Activated CD4-positive, alpha-beta memory T cell treated with anti-CD3 and anti-CD28 coated beads, Interleukin-2, amount 10 ng/mL, durations not matched to agents 7 days and 5 days (primary cell): ENCODE measurements around the gene KRTAP19-6. TPM values are rescaled to one million over a fixed set of nuclear protein-coding genes. Genes with fewer than 3 reads are reported as not detected.

Source experiments
- CTCF ChIA-PET: fragments of 350-600 bp; sonication (Branson Sonifier 250); formaldehyde crosslinking; loops from one replicate; lab custom pipeline; 2021; ENCODE audit warnings: antibody characterized with exemption, inconsistent platforms; lab: Charles Lee
- POLR2A ChIA-PET: fragments of 350-600 bp; sonication (Branson Sonifier 250); formaldehyde crosslinking; loops from one replicate; lab custom pipeline; 2021; ENCODE audit warnings: antibody characterized with exemption; lab: Charles Lee
- DNase-seq: peaks from one replicate; pipeline ENCODE4 v3.0.0-alpha.2; 2020
- H3K27ac Mint-ChIP-seq: one replicate; pipeline ENCODE4 v1.8.0; 2021; ENCODE audit warnings: mild to moderate bottlenecking, mixed read lengths
- H3K27me3 Mint-ChIP-seq: one replicate; pipeline ENCODE4 v1.8.0; 2021; ENCODE audit warnings: mixed read lengths
- H3K36me3 Mint-ChIP-seq: one replicate; pipeline ENCODE4 v1.8.0; 2021; ENCODE audit warnings: low read depth, mixed read lengths
- H3K4me1 Mint-ChIP-seq: one replicate; pipeline ENCODE4 v1.8.0; 2021; ENCODE audit warnings: mixed read lengths
- H3K4me3 Mint-ChIP-seq: one replicate; pipeline ENCODE4 v1.8.0; 2021; ENCODE audit warnings: mild to moderate bottlenecking, mixed read lengths
- H3K9me3 Mint-ChIP-seq: one replicate; pipeline ENCODE4 v1.8.0; 2021; ENCODE audit warnings: mixed read lengths
- total RNA-seq, 2 experiments: library from RNA; stranded (reverse); gene quantifications; one replicate each; pipeline ENCODE4 v1.2.3, GENCODE V29; 2021

Gene KRTAP19-6
- not detected for total RNA-seq

DNA sequence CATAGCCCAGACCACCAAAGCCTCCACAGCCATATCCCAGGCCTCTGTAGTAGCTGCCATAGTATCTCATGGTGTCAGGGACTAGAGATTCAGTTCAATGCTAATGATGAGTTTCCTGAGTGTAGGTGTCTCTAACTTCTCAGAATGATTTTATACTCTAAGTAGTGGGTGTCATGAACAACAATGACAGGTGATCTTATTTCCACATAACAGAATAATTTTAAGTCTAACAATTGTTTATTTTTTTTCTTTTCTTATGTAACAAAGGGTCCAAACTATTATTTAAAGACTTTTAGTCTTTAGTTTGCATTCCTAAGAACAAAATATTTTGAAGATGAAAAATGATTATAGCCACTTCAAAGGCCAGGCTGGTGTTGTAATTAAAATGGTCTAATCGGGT is at the start of gene KRTAP19-6:
Gene KRTAP19-6, minus strand, starts transcription at position 101 of the 400 bp plus-strand sequence. Its CDS starts 31 bp downstream, at position 70.
- Mint-ChIP-seq H3K27ac (no peak within 1 kb of the TSS), H3K4me1 (no peaks in the 10 kb centered on the region), H3K4me3 (no peak within 1 kb of the TSS), H3K36me3 (no peaks in the 10 kb centered on the region), H3K9me3 (no peaks in the 10 kb centered on the region), H3K27me3 (no peaks in the 10 kb centered on the region)
- no peak for DNase-seq
- ChIA-PET CTCF (no interaction called here), POLR2A (no interaction called here)

GRCh38 chr21:30590297-30590696 is 48.6 kb upstream of the KRTAP19-6 start, which contains the start of gene KRTAP22-2:
TSS of gene KRTAP22-2 (minus strand) at chr21:30590397.
- H3K27ac Mint-ChIP-seq = no peak within 1 kb of the TSS
- H3K9me3 Mint-ChIP-seq = peaks cover 7% of the 10 kb centered on the region
- no peak for DNase-seq
- ChIA-PET POLR2A (no interaction called here), CTCF (no interaction called here)
- no peaks in the 10 kb centered on the region for H3K27me3 Mint-ChIP-seq
- H3K4me3 Mint-ChIP-seq = no peak within 1 kb of the TSS
- no peaks in the 10 kb centered on the region for H3K36me3 Mint-ChIP-seq
- H3K4me1 Mint-ChIP-seq = no peaks in the 10 kb centered on the region

GRCh38 chr21:30582870-30583269 is 41.2 kb upstream of the KRTAP19-6 start:
- H3K27me3 Mint-ChIP-seq = no peaks in the 10 kb centered on the region
- H3K4me3 Mint-ChIP-seq = no peak overlapping the region
- no peaks in the 10 kb centered on the region for H3K4me1 Mint-ChIP-seq
- POLR2A ChIA-PET = no interaction called here
- no peaks in the 10 kb centered on the region for H3K36me3 Mint-ChIP-seq
- H3K27ac Mint-ChIP-seq = no peak overlapping the region
- DNase-seq = no peak
- CTCF ChIA-PET = no interaction called here
- H3K9me3 Mint-ChIP-seq = no peaks in the 10 kb centered on the region

- no peak for DNase-seq
- Mint-ChIP-seq H3K4me3 (no peak overlapping the region), H3K27me3 (no peaks in the 10 kb centered on the region), H3K4me1 (no peaks in the 10 kb centered on the region), H3K36me3 (no peaks in the 10 kb centered on the region), H3K27ac (no peak overlapping the region), H3K9me3 (no peaks in the 10 kb centered on the region)
- ChIA-PET CTCF (no interaction called here), POLR2A (no interaction called here)
These were observed 38.5 kb upstream of the KRTAP19-6 start for GRCh38 chr21:30580132-30580531.

GRCh38 chr21:30579346-30579745 is 37.7 kb upstream of the KRTAP19-6 start:
- Mint-ChIP-seq H3K4me1 (no peaks in the 10 kb centered on the region), H3K9me3 (no peaks in the 10 kb centered on the region), H3K27me3 (no peaks in the 10 kb centered on the region), H3K27ac (no peak overlapping the region), H3K4me3 (no peak overlapping the region), H3K36me3 (no peaks in the 10 kb centered on the region)
- CTCF ChIA-PET = no interaction called here
- POLR2A ChIA-PET = no interaction called here
- no peak for DNase-seq

- ChIA-PET CTCF (no interaction called here), POLR2A (no interaction called here)
- Mint-ChIP-seq H3K27ac (no peak overlapping the region), H3K27me3 (no peaks in the 10 kb centered on the region), H3K9me3 (no peaks in the 10 kb centered on the region), H3K4me1 (no peaks in the 10 kb centered on the region), H3K36me3 (no peaks in the 10 kb centered on the region), H3K4me3 (no peak overlapping the region)
- no peak for DNase-seq
These were observed 36.1 kb upstream of the KRTAP19-6 start for GRCh38 chr21:30577766-30578165.

DNA sequence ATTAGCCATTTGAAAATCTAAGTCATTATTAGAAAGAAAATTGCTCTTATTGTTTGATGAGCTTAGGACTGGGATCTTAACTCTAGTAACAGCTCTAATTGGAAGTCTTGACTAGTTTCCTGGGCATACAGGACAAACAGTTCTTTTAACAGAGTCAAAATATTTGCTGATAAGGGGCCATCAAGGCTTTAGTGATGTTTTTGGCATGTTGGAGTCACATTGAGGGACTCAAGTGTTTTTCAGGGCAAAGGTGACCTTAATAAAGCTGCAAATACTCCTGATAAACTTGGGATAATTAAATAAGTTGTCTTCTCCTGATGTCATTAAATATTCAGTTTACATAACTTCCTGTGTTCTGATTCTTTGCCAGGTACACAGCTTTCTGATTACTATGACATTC is 26.0 kb upstream of the KRTAP19-6 start:
- POLR2A ChIA-PET = no interaction called here
- DNase-seq = no peak
- Mint-ChIP-seq H3K27me3 (no peaks in the 10 kb centered on the region), H3K4me3 (no peak overlapping the region), H3K9me3 (no peaks in the 10 kb centered on the region), H3K36me3 (no peaks in the 10 kb centered on the region), H3K4me1 (no peaks in the 10 kb centered on the region), H3K27ac (no peak overlapping the region)
- CTCF ChIA-PET = no interaction called here

DNA sequence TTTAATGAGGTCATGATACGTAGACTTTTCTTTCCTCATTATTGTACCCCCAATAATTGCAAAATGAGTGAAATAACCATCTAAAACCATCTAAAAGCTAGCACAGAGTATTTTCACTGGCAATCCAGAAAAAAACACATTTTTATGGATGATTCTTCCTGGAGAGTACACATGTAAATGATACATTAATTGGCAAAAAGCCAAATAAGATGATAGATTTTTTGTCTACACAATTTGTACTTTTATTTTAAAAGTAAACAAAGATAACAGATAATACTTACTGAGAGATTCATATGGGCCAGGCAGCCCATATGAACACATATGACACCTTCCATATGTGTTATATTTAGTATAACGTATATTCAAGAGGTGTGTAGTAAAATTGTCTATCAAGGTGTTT is 22.0 kb upstream of the KRTAP19-6 start:
- POLR2A ChIA-PET = no interaction called here
- Mint-ChIP-seq H3K36me3 (no peaks in the 10 kb centered on the region), H3K27ac (no peak overlapping the region), H3K9me3 (no peaks in the 10 kb centered on the region), H3K27me3 (no peaks in the 10 kb centered on the region), H3K4me1 (no peaks in the 10 kb centered on the region), H3K4me3 (no peak overlapping the region)
- CTCF ChIA-PET = no interaction called here
- DNase-seq = no peak

DNA sequence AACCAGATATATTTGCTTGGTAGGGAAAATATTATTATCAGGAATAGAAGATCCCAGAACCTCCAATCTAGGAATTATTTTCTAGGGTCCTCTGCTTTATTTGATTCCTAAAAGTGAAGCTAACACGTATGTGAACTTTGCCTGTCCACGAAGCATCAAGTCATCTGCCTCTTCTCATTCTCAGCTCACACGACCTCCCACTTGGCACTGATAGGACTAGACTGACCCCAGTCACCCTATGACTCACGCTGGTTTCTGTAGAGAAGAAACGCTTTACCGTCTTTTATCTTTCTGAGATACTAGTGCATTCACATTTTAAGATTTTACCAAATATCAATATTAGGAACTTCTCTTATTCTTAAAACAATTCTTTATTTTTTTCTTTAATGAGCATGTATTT is 21.4 kb upstream of the KRTAP19-6 start:
- Mint-ChIP-seq H3K36me3 (no peaks in the 10 kb centered on the region), H3K4me3 (no peak overlapping the region), H3K4me1 (no peaks in the 10 kb centered on the region), H3K27ac (no peak overlapping the region), H3K9me3 (no peaks in the 10 kb centered on the region), H3K27me3 (no peaks in the 10 kb centered on the region)
- ChIA-PET CTCF (no interaction called here), POLR2A (no interaction called here)
- DNase-seq = no peak

- Mint-ChIP-seq H3K36me3 (no peaks in the 10 kb centered on the region), H3K9me3 (no peaks in the 10 kb centered on the region), H3K4me3 (no peak overlapping the region), H3K4me1 (no peaks in the 10 kb centered on the region), H3K27ac (no peak overlapping the region), H3K27me3 (no peaks in the 10 kb centered on the region)
- no peak for DNase-seq
- ChIA-PET POLR2A (no interaction called here), CTCF (no interaction called here)
These were observed 20.3 kb upstream of the KRTAP19-6 start for GRCh38 chr21:30561957-30562356.

DNA sequence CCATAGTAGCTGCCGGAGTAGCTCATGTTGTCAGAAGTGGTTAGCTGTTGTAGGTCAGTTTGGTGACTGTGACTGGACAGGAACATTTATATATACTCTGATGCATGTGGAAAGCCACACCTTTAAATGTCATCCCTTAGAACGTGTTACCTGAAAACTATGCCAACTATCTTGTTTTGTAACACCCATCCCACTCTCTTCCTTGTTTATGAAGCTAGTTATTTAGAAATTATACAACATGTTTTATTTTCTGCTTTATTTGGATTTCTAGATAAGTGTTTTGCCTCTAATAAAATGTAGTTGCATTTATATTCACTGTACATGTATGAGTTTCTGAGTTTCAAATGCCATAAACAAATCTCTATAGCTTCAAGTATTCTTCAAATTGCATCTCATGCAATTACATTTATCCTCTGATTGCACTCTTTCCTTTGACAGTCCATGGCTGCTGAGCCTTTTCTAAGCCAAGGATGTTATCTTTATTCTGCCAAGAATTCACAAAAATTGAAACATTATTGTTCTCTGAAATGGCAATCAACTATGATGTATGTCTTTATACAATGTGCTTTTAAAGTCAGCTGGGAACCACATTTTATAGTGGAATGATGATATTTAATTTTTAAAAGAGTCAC is 19.7 kb upstream of the KRTAP19-6 start, which contains the start of gene KRTAP19-7:
Gene KRTAP19-7, minus strand, starts transcription at position 51 of the 632 bp plus-strand sequence. Its CDS starts 25 bp downstream, at position 26.
- ChIA-PET POLR2A (no interaction called here), CTCF (no interaction called here)
- no peaks in the 10 kb centered on the region for H3K36me3 Mint-ChIP-seq
- no peaks in the 10 kb centered on the region for H3K4me1 Mint-ChIP-seq
- DNase-seq = no peak
- H3K27ac Mint-ChIP-seq = no peak within 1 kb of the TSS
- no peaks in the 10 kb centered on the region for H3K27me3 Mint-ChIP-seq
- H3K9me3 Mint-ChIP-seq = no peaks in the 10 kb centered on the region
- no peak within 1 kb of the TSS for H3K4me3 Mint-ChIP-seq

GRCh38 chr21:30555095-30555494 is 13.4 kb upstream of the KRTAP19-6 start:
- ChIA-PET POLR2A (no interaction called here), CTCF (no interaction called here)
- Mint-ChIP-seq H3K36me3 (no peaks in the 10 kb centered on the region), H3K4me3 (no peak overlapping the region), H3K9me3 (no peaks in the 10 kb centered on the region), H3K4me1 (no peaks in the 10 kb centered on the region), H3K27ac (no peak overlapping the region), H3K27me3 (no peaks in the 10 kb centered on the region)
- no peak for DNase-seq

DNA sequence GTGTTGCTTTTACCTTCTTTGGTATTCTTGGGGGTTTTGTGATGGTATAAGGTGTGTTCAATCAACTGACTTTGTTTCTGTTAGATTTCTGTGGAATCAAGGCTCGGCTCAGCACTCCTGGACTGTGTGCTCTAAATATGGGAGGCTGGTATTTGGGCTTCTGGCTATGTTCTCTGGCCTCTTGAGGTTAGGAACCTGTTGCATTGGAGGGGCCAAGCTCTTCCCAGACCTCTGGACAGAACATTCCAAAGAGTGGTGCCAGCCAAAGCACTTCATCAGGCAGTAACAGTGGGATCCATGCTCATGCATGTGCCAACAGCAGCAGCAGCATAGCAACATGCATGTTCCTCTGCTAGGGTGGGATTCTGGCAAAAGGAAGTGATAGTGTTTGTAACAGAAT is 11.1 kb upstream of the KRTAP19-6 start:
- Mint-ChIP-seq H3K27ac (no peak overlapping the region), H3K9me3 (no peaks in the 10 kb centered on the region), H3K4me3 (no peak overlapping the region), H3K36me3 (no peaks in the 10 kb centered on the region), H3K27me3 (peaks cover 2% of the 10 kb centered on the region), H3K4me1 (no peaks in the 10 kb centered on the region)
- DNase-seq = no peak
- POLR2A ChIA-PET = no interaction called here
- CTCF ChIA-PET = interaction anchor here (0.5 kb wide), 1 partner anchor 527 kb away, joined by 5 read pairs; no protein-coding TSS in a partner anchor

DNA sequence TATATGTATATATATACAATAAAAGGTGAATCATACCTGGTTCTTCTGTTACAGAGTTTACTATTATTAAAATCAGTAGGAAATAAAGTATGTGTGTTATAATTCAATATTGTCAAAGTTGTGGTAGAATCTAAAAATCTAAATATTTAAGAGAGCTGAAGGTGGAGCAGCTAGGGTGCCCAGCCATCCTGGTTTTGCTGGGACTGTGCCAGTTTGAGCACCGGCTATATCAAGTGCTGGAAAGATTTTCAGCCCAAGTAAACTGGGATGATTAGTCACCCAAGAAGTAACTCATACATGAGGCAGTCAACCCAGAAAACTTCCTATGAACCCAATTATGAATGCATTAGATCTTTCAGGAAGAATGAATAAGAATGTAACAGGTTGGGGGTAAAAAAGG is 22.8 kb downstream of the KRTAP19-6 start:
- Mint-ChIP-seq H3K27me3 (no peaks in the 10 kb centered on the region), H3K4me1 (no peaks in the 10 kb centered on the region), H3K4me3 (no peak overlapping the region), H3K36me3 (no peaks in the 10 kb centered on the region), H3K9me3 (no peaks in the 10 kb centered on the region), H3K27ac (no peak overlapping the region)
- DNase-seq = no peak
- ChIA-PET POLR2A (no interaction called here), CTCF (no interaction called here)
